A549 (cell line): ENCODE data around the gene AFF3. TPM values are rescaled to one million over a fixed set of nuclear protein-coding genes. Genes with fewer than 3 reads are reported as not detected.

Experiments used
- polyA plus RNA-seq, 4 experiments: library from polyadenylated mRNA; depleted of rRNA in 3 of 4; stranded (reverse); fragments of >200 nt; fragmentation: RNase III in 1 of 4; extraction: RNeasy Plus Mini Kit Qiagen cat#74134 plus additional on column Dnase treatment in 1 of 4; gene quantifications; 2 replicates in 3 of 4; 3 replicates in 1 of 4; pipeline ENCODE4 v1.2.3, GENCODE V29; 2011 to 2017

The AFF3 gene
- polyA plus RNA-seq, 2 of the 4 experiments (the other 2 are of a cell fraction) = not detected

Other genes with a start within 250 kb of the AFF3 start
- 17.9 and 21.8 TPM in 2 replicates for gene LONRF2, start 179.9 kb upstream of the AFF3 start, polyA plus RNA-seq (2011; rRNA removed)
- 4.7 to 5.5 TPM (median 4.8 TPM) in 3 replicates for gene LONRF2, start 179.9 kb upstream of the AFF3 start, polyA plus RNA-seq (2017; fragmentation: RNase III; extraction: RNeasy Plus Mini Kit Qiagen cat#74134 plus additional on column Dnase treatment)